ENCODE results near the gene ATOSA. TPM values are rescaled to one million over a fixed set of nuclear protein-coding genes. Genes with fewer than 3 reads are reported as not detected.

Gene ATOSA
- total RNA-seq, 4 donors from 2014 or later = 32.6 to 105 (median 64.3) TPM

DNA sequence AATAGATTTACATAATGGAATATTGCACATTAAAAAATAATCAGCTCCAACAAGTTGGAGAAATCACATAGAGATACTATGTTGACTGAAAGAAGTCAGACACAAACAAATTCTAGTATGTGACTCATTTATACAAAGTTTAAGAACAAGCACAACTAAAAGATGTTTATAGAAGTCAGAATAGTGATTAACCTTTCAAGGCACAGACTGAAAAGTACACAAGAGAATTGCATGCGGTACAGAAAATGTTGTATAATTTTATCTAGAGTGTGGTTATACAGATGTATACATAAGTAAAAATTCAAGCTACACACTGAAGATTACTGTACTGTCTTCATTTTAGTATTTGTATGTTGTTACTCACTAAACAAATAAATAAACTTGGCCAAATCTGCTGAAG is 19.3 kb upstream of the ATOSA start:
- Histone ChIP-seq H3K36me3 (no peaks in the 10 kb centered on the region), H3K27ac (no peak overlapping the region), H3K4me1 (no peaks in the 10 kb centered on the region), H3K4me3 (no peak overlapping the region), H3K9me3 (no peaks in the 10 kb centered on the region), H3K27me3 (no peaks in the 10 kb centered on the region)
- WGBS, 2 donors (ENCODE audit: low coverage in 1 of 2) = 0 to 33% methylated on average over 1 of the region's 1 CpG
- no peak for TF ChIP-seq EP300 (IDR thresholded peaks at IDR 0.05)
- TF ChIP-seq, protein P1, sequence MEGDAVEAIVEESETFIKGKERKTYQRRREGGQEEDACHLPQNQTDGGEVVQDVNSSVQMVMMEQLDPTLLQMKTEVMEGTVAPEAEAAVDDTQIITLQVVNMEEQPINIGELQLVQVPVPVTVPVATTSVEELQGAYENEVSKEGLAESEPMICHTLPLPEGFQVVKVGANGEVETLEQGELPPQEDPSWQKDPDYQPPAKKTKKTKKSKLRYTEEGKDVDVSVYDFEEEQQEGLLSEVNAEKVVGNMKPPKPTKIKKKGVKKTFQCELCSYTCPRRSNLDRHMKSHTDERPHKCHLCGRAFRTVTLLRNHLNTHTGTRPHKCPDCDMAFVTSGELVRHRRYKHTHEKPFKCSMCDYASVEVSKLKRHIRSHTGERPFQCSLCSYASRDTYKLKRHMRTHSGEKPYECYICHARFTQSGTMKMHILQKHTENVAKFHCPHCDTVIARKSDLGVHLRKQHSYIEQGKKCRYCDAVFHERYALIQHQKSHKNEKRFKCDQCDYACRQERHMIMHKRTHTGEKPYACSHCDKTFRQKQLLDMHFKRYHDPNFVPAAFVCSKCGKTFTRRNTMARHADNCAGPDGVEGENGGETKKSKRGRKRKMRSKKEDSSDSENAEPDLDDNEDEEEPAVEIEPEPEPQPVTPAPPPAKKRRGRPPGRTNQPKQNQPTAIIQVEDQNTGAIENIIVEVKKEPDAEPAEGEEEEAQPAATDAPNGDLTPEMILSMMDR (IDR thresholded peaks at IDR 0.05) = no peak
- no peak for TF ChIP-seq POLR2A (IDR thresholded peaks at IDR 0.05)
- TF ChIP-seq POLR2AphosphoS5 (IDR thresholded peaks at IDR 0.05) = no peak
- no peak for ATAC-seq

DNA sequence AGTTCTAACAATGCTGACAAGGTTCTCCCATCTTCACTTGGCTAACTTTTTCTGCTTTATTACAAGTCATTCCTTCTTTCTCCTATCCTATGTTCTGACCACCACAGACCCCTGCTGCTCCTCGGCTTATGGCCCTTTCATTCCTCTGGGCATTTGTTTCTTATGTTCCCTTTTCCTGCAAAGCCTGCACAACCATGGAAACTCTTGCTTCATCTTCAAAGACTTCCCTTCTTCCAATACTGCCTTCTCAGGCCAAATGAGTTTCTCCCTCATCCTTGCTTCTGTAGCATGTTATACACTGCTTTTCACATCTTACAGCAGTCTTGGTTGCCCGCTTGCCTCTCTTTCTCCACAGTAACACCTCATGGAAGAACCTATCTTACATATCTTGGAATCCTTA is 17.9 kb upstream of the ATOSA start:
- no peak overlapping the region for H3K4me3 ChIP-seq
- ATAC-seq = no peak
- no peaks in the 10 kb centered on the region for H3K4me1 ChIP-seq
- H3K36me3 ChIP-seq = no peaks in the 10 kb centered on the region
- H3K9me3 ChIP-seq = no peaks in the 10 kb centered on the region
- no peaks in the 10 kb centered on the region for H3K27me3 ChIP-seq
- H3K27ac ChIP-seq = no peak overlapping the region
- WGBS, 2 donors (ENCODE audit: low coverage in 1 of 2) = 86 to 92% methylated on average over 2 of the region's 2 CpGs
- TF ChIP-seq POLR2AphosphoS5 (IDR thresholded peaks at IDR 0.05) = no peak
- no peak for TF ChIP-seq POLR2A (IDR thresholded peaks at IDR 0.05)
- TF ChIP-seq EP300 (IDR thresholded peaks at IDR 0.05) = no peak
- TF ChIP-seq, protein P1 (IDR thresholded peaks at IDR 0.05) = no peak

DNA sequence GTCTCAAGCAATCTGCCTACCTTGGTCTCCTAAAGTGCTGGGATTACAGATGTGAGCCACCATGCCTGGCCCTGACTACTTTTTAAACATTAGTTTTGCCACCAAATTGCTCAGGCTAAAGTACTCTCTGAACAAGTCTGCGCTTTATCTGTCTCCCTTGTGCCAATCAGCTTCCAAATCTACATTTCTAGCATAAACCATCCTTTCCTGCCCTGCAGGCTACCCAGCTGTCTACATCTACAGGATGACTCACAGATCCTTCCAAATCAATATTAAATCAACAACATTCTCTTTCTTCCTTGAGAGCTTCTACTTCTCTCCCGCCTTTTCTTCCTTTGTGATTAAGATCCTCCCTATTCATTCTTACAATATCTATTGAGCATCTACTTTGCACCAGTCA is 16.0 kb upstream of the ATOSA start:
- no peak for ATAC-seq
- Histone ChIP-seq H3K9me3 (no peaks in the 10 kb centered on the region), H3K4me1 (no peaks in the 10 kb centered on the region), H3K27me3 (no peaks in the 10 kb centered on the region), H3K36me3 (no peaks in the 10 kb centered on the region), H3K4me3 (no peak overlapping the region), H3K27ac (no peak overlapping the region)
- TF ChIP-seq POLR2A (IDR thresholded peaks at IDR 0.05) (no peak), POLR2AphosphoS5 (IDR thresholded peaks at IDR 0.05) (no peak), EP300 (IDR thresholded peaks at IDR 0.05) (no peak)
- TF ChIP-seq, protein P1 (IDR thresholded peaks at IDR 0.05) = no peak
- WGBS, 2 donors (ENCODE audit: low coverage in 1 of 2) = 84 to 100% methylated on average over 1 to 2 of the region's 2 CpGs

DNA sequence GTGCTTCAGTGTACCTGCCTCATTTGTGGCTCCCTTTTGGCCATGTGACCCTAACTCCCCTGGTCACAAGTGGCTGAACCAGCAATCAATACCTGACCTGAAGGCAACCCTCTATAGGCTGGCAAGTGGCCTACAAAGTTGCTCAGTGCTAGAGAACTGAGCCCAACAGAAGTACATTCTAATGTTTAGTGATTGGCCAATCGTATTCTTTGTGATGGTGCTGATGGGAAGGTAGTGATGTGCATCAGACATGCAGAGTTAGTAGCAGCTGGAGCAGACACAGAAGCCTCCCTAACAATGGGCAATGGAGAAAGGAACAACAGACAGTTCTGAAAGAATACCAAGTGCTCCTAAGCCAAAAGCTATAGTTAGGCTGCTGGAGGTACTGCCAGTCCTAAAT is 10.4 kb upstream of the ATOSA start:
- Histone ChIP-seq H3K27ac (no peak overlapping the region), H3K4me3 (no peak overlapping the region), H3K27me3 (no peaks in the 10 kb centered on the region), H3K4me1 (no peaks in the 10 kb centered on the region), H3K36me3 (no peaks in the 10 kb centered on the region), H3K9me3 (no peaks in the 10 kb centered on the region)
- 80% methylated on average over 1 of the region's 1 CpG; no CpG with 5 or more reads in 1 of the 2 donors for WGBS, 2 donors (ENCODE audit: low coverage in 1 of 2)
- TF ChIP-seq, protein P1 (IDR thresholded peaks at IDR 0.05) = no peak
- no peak for TF ChIP-seq POLR2A (IDR thresholded peaks at IDR 0.05)
- no peak for TF ChIP-seq POLR2AphosphoS5 (IDR thresholded peaks at IDR 0.05)
- no peak for TF ChIP-seq EP300 (IDR thresholded peaks at IDR 0.05)
- ATAC-seq = no peak

DNA sequence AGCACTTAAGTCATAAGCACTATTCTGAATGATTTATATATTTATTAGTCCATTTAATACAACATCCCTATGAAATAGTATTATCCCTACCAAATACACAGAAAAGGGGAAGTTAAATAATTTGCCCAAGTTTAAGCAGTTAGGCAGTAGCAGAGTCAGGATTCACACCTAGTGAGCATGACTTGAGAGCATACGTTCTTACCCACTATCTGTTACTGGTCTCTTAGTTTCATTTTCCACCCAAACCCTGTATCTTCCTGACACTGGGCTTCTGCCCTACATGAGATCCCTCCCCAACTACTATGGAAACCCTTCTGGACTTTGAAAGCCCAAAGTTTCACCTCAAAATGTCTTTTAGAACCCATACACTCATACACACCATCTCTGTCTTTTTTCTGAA is 4.4 kb upstream of the ATOSA start:
- no peak for ATAC-seq
- Histone ChIP-seq H3K4me1 (peaks cover 0 to 15% (median 0%) of the 10 kb centered on the region in 3 donors), H3K27ac (no peak overlapping the region), H3K9me3 (no peaks in the 10 kb centered on the region), H3K4me3 (no peak overlapping the region), H3K27me3 (no peaks in the 10 kb centered on the region), H3K36me3 (no peaks in the 10 kb centered on the region)
- no peak for TF ChIP-seq EP300 (IDR thresholded peaks at IDR 0.05)
- TF ChIP-seq POLR2A (IDR thresholded peaks at IDR 0.05) = no peak
- no peak for TF ChIP-seq POLR2AphosphoS5 (IDR thresholded peaks at IDR 0.05)
- TF ChIP-seq, protein P1 (IDR thresholded peaks at IDR 0.05) = no peak
- 23 to 27% methylated on average over 1 of the region's 1 CpG for WGBS, 2 donors (ENCODE audit: low coverage in 1 of 2)
